Smooth muscle cell (in vitro differentiated cells): Measurements from ENCODE around the gene ACTBL2. TPM values are rescaled to one million over a fixed set of nuclear protein-coding genes. Genes with fewer than 3 reads are reported as not detected.

Experiments
- DNase-seq: peaks from one replicate; lab custom pipeline; 2025; ENCODE audit not compliant: unreplicated experiment; lab: John Stamatoyannopoulos, UW
- H2AFZ ChIP-seq: fragments of 200-600 bp; sonication (generic); 2 replicates; pipeline ENCODE4 v1.6.0; 2016; ENCODE audit warnings: antibody characterized with exemption, low read depth, mild to moderate bottlenecking
- H3F3A ChIP-seq: fragments of 200-600 bp; sonication (generic); 2 replicates; pipeline ENCODE4 v1.6.0; 2017; ENCODE audit warnings: antibody characterized with exemption, low read depth
- H3K27ac ChIP-seq: fragments of 200-600 bp; sonication (generic); 2 replicates; pipeline ENCODE4 v1.5.1; 2016; ENCODE audit warnings: low read depth, mild to moderate bottlenecking
- H3K27me3 ChIP-seq: fragments of 200-600 bp; sonication (generic); 2 replicates; pipeline ENCODE4 v1.6.1; 2016; ENCODE audit warnings: low read depth, mild to moderate bottlenecking
- H3K36me3 ChIP-seq: fragments of 200-600 bp; sonication (generic); 2 replicates; pipeline ENCODE4 v1.5.1; 2016; ENCODE audit warnings: low read depth
- H3K4me1 ChIP-seq: fragments of 200-600 bp; sonication (generic); 2 replicates; pipeline ENCODE4 v1.5.1; 2016; ENCODE audit warnings: low read depth
- H3K4me2 ChIP-seq: fragments of 200-600 bp; sonication (generic); 2 replicates; pipeline ENCODE4 v1.6.0; 2016; ENCODE audit warnings: mild to moderate bottlenecking
- H3K4me3 ChIP-seq: fragments of 200-600 bp; sonication (generic); 2 replicates; pipeline ENCODE4 v1.5.1; 2016; ENCODE audit warnings: mild to moderate bottlenecking
- H3K79me2 ChIP-seq: fragments of 200-600 bp; sonication (generic); 2 replicates; pipeline ENCODE4 v1.6.0; 2016; ENCODE audit warnings: low read depth, mild to moderate bottlenecking
- H3K9ac ChIP-seq: fragments of 200-600 bp; sonication (generic); 2 replicates; pipeline ENCODE4 v1.6.0; 2016; ENCODE audit warnings: low read depth
- H3K9me3 ChIP-seq: fragments of 200-600 bp; sonication (generic); replicated peaks from 2 replicates; pipeline ENCODE4 v1.5.1; 2016; ENCODE audit warnings: low read depth
- H4K20me1 ChIP-seq: fragments of 200-600 bp; sonication (generic); 2 replicates; pipeline ENCODE4 v1.6.0; 2016; ENCODE audit warnings: low read depth
- CTCF ChIP-seq: fragments of 200-600 bp; sonication (generic); IDR thresholded peaks from 2 replicates; pipeline ENCODE4 v1.5.1; 2017; ENCODE audit warnings: borderline replicate concordance, mild to moderate bottlenecking, antibody characterized with exemption; ENCODE audit not compliant: insufficient read depth, poor library complexity, severe bottlenecking
- WGBS: methylation state at CpG from one replicate; pipeline ENCODE4 v1.1.7; 2016; ENCODE audit warnings: low lambda C conversion rate; 5-methylcytosine and 5-hydroxymethylcytosine counted together
- polyA plus RNA-seq: library from polyadenylated mRNA; unstranded; fragments of >200 nt; fragmentation: Nextera tagmentation; extraction: Ambion mirVana; gene quantifications from 2 replicates; pipeline ENCODE4 v1.2.1, GENCODE V29; 2016
- total RNA-seq: library from RNA; depleted of rRNA; stranded (reverse); fragments of >200 nt; gene quantifications from 2 replicates; pipeline ENCODE4 v1.2.3, GENCODE V29; 2014

Gene ACTBL2
- total and polyA plus RNA-seq, 2 experiments from 2014 or later: 1.3 to 3.6 TPM

GRCh38 chr5:57505272-57506200, 22.9 kb upstream of the ACTBL2 start:
- Histone ChIP-seq H2AFZ (peak overlapping the region; percentile 86), H3K36me3 (no peaks in the 10 kb centered on the region), H3K79me2 (no peaks in the 10 kb centered on the region), H4K20me1 (no peaks in the 10 kb centered on the region), H3K27ac (peak overlapping the region; percentile 55), H3K9me3 (no peaks in the 10 kb centered on the region), H3F3A (peaks cover 7% of the 10 kb centered on the region), H3K27me3 (no peaks in the 10 kb centered on the region), H3K4me1 (peaks cover 4% of the 10 kb centered on the region), H3K9ac (peak overlapping the region; percentile 24), H3K4me2 (peak overlapping the region; percentile 38), H3K4me3 (no peak overlapping the region)
- WGBS: 30% methylated on average over 5 of the region's 5 CpGs
- TF ChIP-seq CTCF: no peak
- no peak for DNase-seq

- H3F3A ChIP-seq: peaks cover 7% of the 10 kb centered on the region
- no peak overlapping the region for H3K4me3 ChIP-seq
- no peaks in the 10 kb centered on the region for H3K36me3 ChIP-seq
- 57% methylated on average over 5 of the region's 5 CpGs for WGBS
- H2AFZ ChIP-seq: no peak overlapping the region
- DNase-seq: no peak
- H3K4me1 ChIP-seq: peaks cover 4% of the 10 kb centered on the region
- H3K27me3 ChIP-seq: no peaks in the 10 kb centered on the region
- peak overlapping the region; percentile 55 for H3K27ac ChIP-seq
- no peaks in the 10 kb centered on the region for H4K20me1 ChIP-seq
- H3K4me2 ChIP-seq: peak overlapping the region; percentile 38
- no peaks in the 10 kb centered on the region for H3K9me3 ChIP-seq
- H3K9ac ChIP-seq: no peak overlapping the region
- H3K79me2 ChIP-seq: no peaks in the 10 kb centered on the region
- no peak for TF ChIP-seq CTCF
Observed at GRCh38 chr5:57504357-57504756, 21.7 kb upstream of the ACTBL2 start.

- peak overlapping the region; percentile 55 for H3K27ac ChIP-seq
- no peak for TF ChIP-seq CTCF
- H4K20me1 ChIP-seq: no peaks in the 10 kb centered on the region
- H3K9me3 ChIP-seq: no peaks in the 10 kb centered on the region
- H3K4me1 ChIP-seq: peaks cover 7% of the 10 kb centered on the region
- H3K9ac ChIP-seq: no peak overlapping the region
- H3F3A ChIP-seq: peaks cover 7% of the 10 kb centered on the region
- no peak for DNase-seq
- no peak overlapping the region for H2AFZ ChIP-seq
- H3K79me2 ChIP-seq: no peaks in the 10 kb centered on the region
- 17% methylated on average over 3 of the region's 3 CpGs for WGBS
- H3K4me3 ChIP-seq: no peak overlapping the region
- H3K36me3 ChIP-seq: no peaks in the 10 kb centered on the region
- H3K27me3 ChIP-seq: no peaks in the 10 kb centered on the region
- peak overlapping the region; percentile 7 for H3K4me2 ChIP-seq
Observed at GRCh38 chr5:57503433-57503832, 20.8 kb upstream of the ACTBL2 start.
